Endothelial cell of umbilical vein (primary cell): ENCODE data around the gene MS4A14.

Experiments
- CTCF ChIP-seq, 2 donors: IDR thresholded peaks; 1 replicate in 1 of 2; 2 replicates in 1 of 2; pipeline ENCODE4 v1.5.1; 2011; ENCODE audit warnings: low read length in 2 of 2, mild to moderate bottlenecking in 2 of 2, moderate library complexity in 2 of 2, control low read depth in 1 of 2, inconsistent platforms in 1 of 2, low read depth in 1 of 2; ENCODE audit not compliant: insufficient read depth in 1 of 2; ENCODE audit errors: extremely low read depth in 1 of 2
- JUN ChIP-seq: IDR thresholded peaks from 2 replicates; pipeline ENCODE4 v1.6.1; 2011; ENCODE audit warnings: borderline replicate concordance, low read depth; ENCODE audit not compliant: insufficient read length, insufficient read depth
- MAX ChIP-seq: IDR thresholded peaks from 2 replicates; pipeline ENCODE4 v1.6.1; 2011; ENCODE audit not compliant: insufficient read depth, insufficient read length
- POLR2A ChIP-seq: IDR thresholded peaks from 2 replicates; pipeline ENCODE4 v1.6.1; 2012; ENCODE audit warnings: low read depth, mild to moderate bottlenecking, control low read depth, low read length
- POLR2AphosphoS5 ChIP-seq: IDR thresholded peaks from 2 replicates; pipeline ENCODE4 v1.6.1; 2012; ENCODE audit warnings: low read depth, mild to moderate bottlenecking, control low read depth, low read length, moderate library complexity; ENCODE audit not compliant: insufficient read depth

GRCh38 chr11:60367896-60368295, 28.4 kb upstream of the MS4A14 start:
- TF ChIP-seq CTCF (IDR thresholded peaks at IDR 0.05; ENCODE audit: extremely low read depth in 1 of 2, insufficient read depth in 1 of 2, low read depth in 1 of 2, low read length in 2 of 2): no peak
- no peak for TF ChIP-seq POLR2AphosphoS5
- TF ChIP-seq MAX: no peak
- no peak for TF ChIP-seq POLR2A
- no peak for TF ChIP-seq JUN
